HG02970 (cell line): Measurements from ENCODE around the gene DFFB.

Experiments
- ATAC-seq: cut with Tn5 transposase; IDR thresholded peaks from one replicate; pipeline ENCODE4 v1.9.1; 2021; ENCODE audit warnings: mild to moderate bottlenecking, moderate library complexity, moderate number of reproducible peaks; ENCODE audit not compliant: unreplicated experiment, low FRiP score

The DFFB gene

GRCh38 chr1:3828391-3828790, 28.9 kb upstream of the DFFB start:
- no peak for ATAC-seq

GRCh38 chr1:3831689-3832088, 25.6 kb upstream of the DFFB start:
- ATAC-seq, result no peak

- ATAC-seq, result no peak
Observed at GRCh38 chr1:3834701-3835100, 22.6 kb upstream of the DFFB start.

GRCh38 chr1:3836421-3836820, 20.9 kb upstream of the DFFB start:
- no peak for ATAC-seq

- no peak for ATAC-seq
Observed at GRCh38 chr1:3837200-3837599, 20.1 kb upstream of the DFFB start.

GRCh38 chr1:3837685-3838084, 19.6 kb upstream of the DFFB start:
- no peak for ATAC-seq

GRCh38 chr1:3838788-3839187, 18.5 kb upstream of the DFFB start:
- no peak for ATAC-seq

- ATAC-seq, result no peak
Observed at GRCh38 chr1:3841491-3841890, 15.8 kb upstream of the DFFB start.

GRCh38 chr1:3842912-3843311, 14.4 kb upstream of the DFFB start:
- ATAC-seq, result no peak

GRCh38 chr1:3846541-3846940, 10.7 kb upstream of the DFFB start:
- no peak for ATAC-seq

GRCh38 chr1:3847081-3847480, 10.2 kb upstream of the DFFB start:
- ATAC-seq, result no peak

GRCh38 chr1:3850857-3851256, 6.4 kb upstream of the DFFB start:
- no peak for ATAC-seq

GRCh38 chr1:3851292-3851691, 6.0 kb upstream of the DFFB start:
- no peak for ATAC-seq

GRCh38 chr1:3852091-3852490, 5.2 kb upstream of the DFFB start:
- no peak for ATAC-seq

- no peak for ATAC-seq
Observed at GRCh38 chr1:3852711-3853485, 4.4 kb upstream of the DFFB start.

- no peak for ATAC-seq
Observed at GRCh38 chr1:3857791-3858129, 484 bp downstream of the DFFB start.

- ATAC-seq, result no peak
Observed at GRCh38 chr1:3858231-3858981, 1.1 kb downstream of the DFFB start.

- ATAC-seq, result no peak
Observed at GRCh38 chr1:3863231-3863935, 6.1 kb downstream of the DFFB start.

- ATAC-seq, result no peak
Observed at GRCh38 chr1:3864884-3865283, 7.6 kb downstream of the DFFB start.

GRCh38 chr1:3865606-3866160, 8.4 kb downstream of the DFFB start:
- no peak for ATAC-seq

GRCh38 chr1:3868464-3869006, 11.3 kb downstream of the DFFB start:
- ATAC-seq, result no peak
